GM11168 (cell line): ENCODE measurements around the gene SLF1.

ENCODE experiments used
- in situ Hi-C: fragments of 300-500 bp; cut with MboI; formaldehyde crosslinking; loops from one replicate; pipeline ENCODE4 v1.12.0; 2022; ENCODE audit warnings: low sequenced_read_pairs; ENCODE audit not compliant: unreplicated experiment

The SLF1 gene

GRCh38 chr5:94705427-94705826 is 87.0 kb downstream of the SLF1 start:
- in situ Hi-C loops, result no loop called here

GRCh38 chr5:94707359-94707758 is 88.9 kb downstream of the SLF1 start:
- in situ Hi-C loops, result no loop called here

- in situ Hi-C loops, result no loop called here
These were observed 90.8 kb downstream of the SLF1 start for GRCh38 chr5:94709277-94709676.

- in situ Hi-C loops, result no loop called here
These were observed 93.3 kb downstream of the SLF1 start for GRCh38 chr5:94711785-94712184.

- in situ Hi-C loops, result no loop called here
These were observed 97.3 kb downstream of the SLF1 start for GRCh38 chr5:94715768-94716167.

- in situ Hi-C loops, result no loop called here
These were observed 106.7 kb downstream of the SLF1 start for GRCh38 chr5:94725142-94725541.

- in situ Hi-C loops, result loop anchor here (10.0 kb wide), 1 partner anchor 207 kb away; no protein-coding TSS in a partner anchor
These were observed 113.0 kb downstream of the SLF1 start for GRCh38 chr5:94731471-94731870.

- in situ Hi-C loops, result loop anchor here (10.0 kb wide), 1 partner anchor 212 kb away; no protein-coding TSS in a partner anchor
These were observed 118.0 kb downstream of the SLF1 start for GRCh38 chr5:94736498-94736897.

- in situ Hi-C loops, result no loop called here
These were observed 121.8 kb downstream of the SLF1 start for GRCh38 chr5:94740286-94740685.

- in situ Hi-C loops, result no loop called here
These were observed 124.4 kb downstream of the SLF1 start for GRCh38 chr5:94742852-94743251.

GRCh38 chr5:94744906-94745305 is 126.4 kb downstream of the SLF1 start:
- in situ Hi-C loops, result no loop called here

- in situ Hi-C loops, result no loop called here
These were observed 127.6 kb downstream of the SLF1 start for GRCh38 chr5:94745786-94746730.

GRCh38 chr5:94746731-94747124 is 128.3 kb downstream of the SLF1 start:
- in situ Hi-C loops, result no loop called here
